Hepatocyte (in vitro differentiated cells): ENCODE measurements around the gene PROZ.

Experiments
- EZH2 ChIP-seq: fragments of 200-600 bp; sonication (generic); IDR thresholded peaks from 2 replicates; pipeline ENCODE4 v1.6.1; 2016; ENCODE audit warnings: antibody characterized with exemption, mild to moderate bottlenecking, borderline replicate concordance
- EZH2phosphoT487 ChIP-seq: fragments of 200-600 bp; sonication (generic); IDR thresholded peaks from one replicate; pipeline ENCODE4 v1.6.1; 2018; ENCODE audit warnings: antibody characterized with exemption, mild to moderate bottlenecking, low read depth, moderate library complexity; ENCODE audit not compliant: unreplicated experiment, severe bottlenecking
- TF ChIP-seq, protein P1 (sequence below): fragments of 200-600 bp; sonication (generic); IDR thresholded peaks from 2 replicates; pipeline ENCODE4 v1.5.1; 2016; ENCODE audit warnings: antibody characterized with exemption, mild to moderate bottlenecking; ENCODE audit not compliant: poor library complexity

DNA sequence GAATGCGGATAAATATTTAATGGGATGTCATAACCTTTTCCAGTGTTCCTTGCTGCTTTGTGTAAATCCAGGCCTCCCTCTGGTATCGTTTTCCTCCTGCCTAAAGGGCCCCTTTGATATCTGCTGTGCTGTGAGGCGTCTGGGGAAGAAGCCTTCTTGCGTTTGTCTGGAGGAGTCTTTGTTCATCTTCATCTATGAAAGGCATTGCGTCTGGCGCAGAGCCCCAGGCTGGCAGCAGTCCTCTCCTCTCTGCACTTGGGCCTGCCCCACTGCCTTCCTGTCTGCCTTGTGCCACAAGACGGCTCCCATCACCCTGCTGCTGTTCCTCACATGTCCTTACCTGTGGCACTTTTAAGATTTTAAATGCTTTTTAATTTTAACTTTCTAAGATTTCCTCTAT is 9.8 kb downstream of the PROZ start:
- TF ChIP-seq, protein P1, sequence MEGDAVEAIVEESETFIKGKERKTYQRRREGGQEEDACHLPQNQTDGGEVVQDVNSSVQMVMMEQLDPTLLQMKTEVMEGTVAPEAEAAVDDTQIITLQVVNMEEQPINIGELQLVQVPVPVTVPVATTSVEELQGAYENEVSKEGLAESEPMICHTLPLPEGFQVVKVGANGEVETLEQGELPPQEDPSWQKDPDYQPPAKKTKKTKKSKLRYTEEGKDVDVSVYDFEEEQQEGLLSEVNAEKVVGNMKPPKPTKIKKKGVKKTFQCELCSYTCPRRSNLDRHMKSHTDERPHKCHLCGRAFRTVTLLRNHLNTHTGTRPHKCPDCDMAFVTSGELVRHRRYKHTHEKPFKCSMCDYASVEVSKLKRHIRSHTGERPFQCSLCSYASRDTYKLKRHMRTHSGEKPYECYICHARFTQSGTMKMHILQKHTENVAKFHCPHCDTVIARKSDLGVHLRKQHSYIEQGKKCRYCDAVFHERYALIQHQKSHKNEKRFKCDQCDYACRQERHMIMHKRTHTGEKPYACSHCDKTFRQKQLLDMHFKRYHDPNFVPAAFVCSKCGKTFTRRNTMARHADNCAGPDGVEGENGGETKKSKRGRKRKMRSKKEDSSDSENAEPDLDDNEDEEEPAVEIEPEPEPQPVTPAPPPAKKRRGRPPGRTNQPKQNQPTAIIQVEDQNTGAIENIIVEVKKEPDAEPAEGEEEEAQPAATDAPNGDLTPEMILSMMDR, result no peak
- TF ChIP-seq EZH2 (no peak), EZH2phosphoT487 (no peak)
